HepG2 (cell line): ENCODE data around the gene SND1. TPM values are rescaled to one million over a fixed set of nuclear protein-coding genes. Genes with fewer than 3 reads are reported as not detected.

ENCODE experiments used
- ATAC-seq: fragments of 200-7000 bp; cut with Tn5 transposase; 3 replicates; pipeline ENCODE4 v1.9.1; 2020; ENCODE audit warnings: mild to moderate bottlenecking, moderate library complexity
- BruUV-seq: library from RNA; stranded (reverse); fragments of 400-500 nt; replicated peaks from 2 replicates; lab custom pipeline; 2021; lab: Mats Ljungman, UMichigan
- CTCF ChIA-PET: fragments of 300-600 bp; formaldehyde crosslinking; extraction: SDS; loops from one replicate; lab custom pipeline; 2021; ENCODE audit warnings: low total read pairs, inconsistent platforms, low intra/inter-chr PET ratio; lab: Yijun Ruan, JAX
- POLR2A ChIA-PET: fragments of 350-600 bp; sonication (Branson Sonifier 250); formaldehyde crosslinking; loops from one replicate; lab custom pipeline; 2020; ENCODE audit warnings: antibody characterized with exemption, inconsistent platforms; lab: Yijun Ruan, JAX
- DNase-seq: peaks from one replicate; pipeline ENCODE4 v3.0.0-alpha.2; 2015; ENCODE audit warnings: low spot score
- FAIRE-seq: peaks from 3 replicates; lab custom pipeline; 2011; peaks lifted over from hg19 to GRCh38; lab: Jason Lieb, UNC
- H2AFZ ChIP-seq: one replicate; pipeline ENCODE4 v1.6.1; 2011; ENCODE audit warnings: low read length, inconsistent platforms
- H3K27ac ChIP-seq: fragments of 300-600 bp; 3 replicates; pipeline ENCODE4 v1.8.0; 2011; ENCODE audit warnings: mixed run types, mild to moderate bottlenecking, mixed read lengths, low read length, inconsistent platforms; ENCODE audit not compliant: insufficient read depth; ENCODE audit errors: extremely low read length
- H3K27me3 ChIP-seq, 2 experiments: fragments of 200-600 bp in 1 of 2; 2 replicates in 1 of 2; 3 replicates in 1 of 2; pipeline versions ENCODE4 v1.6.0 to v1.8.0; 2011; ENCODE audit warnings: low read length in 2 of 2, mild to moderate bottlenecking in 2 of 2, moderate library complexity in 2 of 2, inconsistent platforms in 1 of 2; ENCODE audit not compliant: insufficient read depth in 2 of 2, control insufficient read depth in 1 of 2
- H3K36me3 ChIP-seq, 2 experiments: fragments of 200-600 bp in 1 of 2; replicated peaks in 1 of 2; 2 replicates in 1 of 2; 3 replicates in 1 of 2; pipeline versions ENCODE4 v1.5.1 to v1.8.0; 2011; ENCODE audit warnings: low read length in 2 of 2, inconsistent platforms in 1 of 2; ENCODE audit not compliant: insufficient read depth in 2 of 2, control insufficient read depth in 1 of 2
- H3K4me1 ChIP-seq: 2 replicates; pipeline ENCODE4 v1.5.1; 2012; ENCODE audit warnings: low read length, inconsistent platforms; ENCODE audit not compliant: insufficient read depth
- H3K4me2 ChIP-seq: 2 replicates; pipeline ENCODE4 v1.6.0; 2011; ENCODE audit warnings: low read depth, low read length, inconsistent platforms
- H3K4me3 ChIP-seq, 3 experiments: fragments of 200-600 bp in 1 of 3; sonication (generic), shearing (Covaris generic) in 1 of 3; replicated peaks in 1 of 3; 2 replicates each; pipeline ENCODE4 v1.5.1; 2011 to 2016; ENCODE audit warnings: low read length in 3 of 3, inconsistent platforms in 2 of 3, low read depth in 2 of 3, mild to moderate bottlenecking in 2 of 3, control low read depth in 1 of 3, mixed read lengths in 1 of 3; ENCODE audit not compliant: insufficient read depth in 1 of 3
- H3K79me2 ChIP-seq: one replicate; pipeline ENCODE4 v1.6.1; 2011; ENCODE audit warnings: low read length, inconsistent platforms; ENCODE audit not compliant: insufficient read depth
- H3K9ac ChIP-seq: 2 replicates; pipeline ENCODE4 v1.6.0; 2011; ENCODE audit warnings: mild to moderate bottlenecking, low read depth, low read length, inconsistent platforms; ENCODE audit not compliant: insufficient read depth
- H3K9me3 ChIP-seq: 2 replicates; pipeline ENCODE4 v1.5.1; 2012; ENCODE audit warnings: mild to moderate bottlenecking, low read length
- H4K20me1 ChIP-seq: 2 replicates; pipeline ENCODE4 v1.6.0; 2011; ENCODE audit warnings: inconsistent platforms, mild to moderate bottlenecking, low read length, moderate library complexity; ENCODE audit not compliant: insufficient read depth
- BHLHE40 ChIP-seq: IDR thresholded peaks from 2 replicates; pipeline ENCODE4 v1.6.1; 2011; ENCODE audit warnings: low read length, improper control_type of control experiment
- CTCF ChIP-seq: sonication (generic); formaldehyde crosslinking; IDR thresholded peaks from 2 replicates; pipeline ENCODE4 v1.5.0; 2020; ENCODE audit warnings: mild to moderate bottlenecking, missing genetic modification reagents, moderate library complexity
- FOXA1 ChIP-seq, 2 experiments: fragments of 450-650 bp in 1 of 2; sonication (generic) in 1 of 2; formaldehyde crosslinking in 1 of 2; IDR thresholded peaks; 2 replicates each; pipeline versions ENCODE4 v1.4.0 to v1.6.1; 2016 to 2020; ENCODE audit warnings: missing genetic modification reagents in 1 of 2
- FOXP1 ChIP-seq, 2 experiments: fragments of 450-650 bp in 1 of 2; IDR thresholded peaks; 2 replicates each; pipeline ENCODE4 v1.6.1; 2017 to 2018; ENCODE audit warnings: antibody characterized with exemption in 1 of 2
- HNRNPL ChIP-seq: fragments of 200-400 bp; formaldehyde crosslinking; IDR thresholded peaks from 2 replicates; pipeline ENCODE4 v1.6.1; 2017; ENCODE audit warnings: mild to moderate bottlenecking, low read depth, low read length
- NAIF1 ChIP-seq: sonication (generic); formaldehyde crosslinking; IDR thresholded peaks from 2 replicates; pipeline ENCODE4 v1.5.0; 2020; ENCODE audit warnings: mild to moderate bottlenecking, missing genetic modification reagents, borderline replicate concordance
- RNF2 ChIP-seq: fragments of 450-650 bp; conservative IDR thresholded peaks from 2 replicates; pipeline ENCODE4 v1.6.1; 2016; ENCODE audit warnings: low read depth
- WGBS: methylation state at CpG from one replicate; pipeline ENCODE4 v1.1.6; 2017; ENCODE audit warnings: low lambda C conversion rate; 5-methylcytosine and 5-hydroxymethylcytosine counted together
- in situ Hi-C: cut with HindIII; loops from 2 replicates; pipeline ENCODE4 v1.10.0; 2017; ENCODE audit warnings: low pct_unique_long_range_greater_than_20kb; ENCODE audit not compliant: extremely low pct_ligation_motif_present
- intact Hi-C: fragments of 100-400 bp; cut with micrococcal nuclease; formaldehyde crosslinking; loops from one replicate; pipeline ENCODE4 v1.10.0; 2022; ENCODE audit not compliant: unreplicated experiment
- polyA plus RNA-seq, 8 experiments: library from polyadenylated mRNA; depleted of rRNA in 3 of 8; stranded (reverse) in 7 of 8; unstranded in 1 of 8; fragments of >200 nt; fragmentation: Illumina TruSeq in 4 of 8; extraction: Trizol in 4 of 8; gene quantifications; 2 replicates each; pipeline versions ENCODE4 v1.2.1 to v1.2.3, GENCODE V29; 2011 to 2016; ENCODE audit warnings: low read depth in 4 of 8, missing spikeins in 1 of 8, mixed read lengths in 1 of 8; ENCODE audit not compliant: insufficient read depth in 1 of 8
- total RNA-seq, 5 experiments: library from RNA; depleted of rRNA; stranded (reverse); fragments of >200 nt; fragmentation: Illumina TruSeq; extraction: Trizol; gene quantifications; 2 replicates each; pipeline ENCODE4 v1.2.3, GENCODE V29; 2016; ENCODE audit warnings: low read depth in 1 of 5

The SND1 gene
- total and polyA plus RNA-seq, 2 of the 13 experiments (the other 11 are each of a cell fraction or from before 2014, with no cell fraction given): 110 to 182 TPM

GRCh38 chr7:128137181-128137580 lies 485.2 kb downstream of the SND1 start:
- Histone ChIP-seq H3K9ac (no peak overlapping the region), H3K36me3 (no peaks in the 10 kb centered on the region), H3K9me3 (no peaks in the 10 kb centered on the region), H4K20me1 (no peaks in the 10 kb centered on the region), H3K27me3 (peaks cover 2 to 48% of the 10 kb centered on the region in 2 experiments; a peak in 4 of 5 replicates), H2AFZ (no peak overlapping the region), H3K4me3 (no peak overlapping the region), H3K4me1 (peaks cover 14% of the 10 kb centered on the region), H3K4me2 (peak overlapping the region; percentile 12; the same call in 1 of the 2 replicates), H3K27ac (no peak overlapping the region), H3K79me2 (no peaks in the 10 kb centered on the region)
- WGBS: 1% methylated on average over 6 of the region's 9 CpGs
- DNase-seq (peak; percentile 34), ATAC-seq (peak; percentile 49), FAIRE-seq (no peak)
- intact Hi-C loops: no loop called here
- peak; percentile 63; the same call in 1 of the 2 replicates for TF ChIP-seq RNF2
- TF ChIP-seq HNRNPL: 0 out of 2 replicates have a peak, but pooled peaks have one; percentile 25
- no peak for TF ChIP-seq NAIF1 (CRISPR knock-in tag)
- TF ChIP-seq FOXA1 (IDR thresholded peaks at IDR 0.05): no peak
- TF ChIP-seq FOXA1 (CRISPR knock-in tag; IDR thresholded peaks at IDR 0.05): 0 out of 2 replicates have a peak, but pooled peaks have one; percentile 17
- TF ChIP-seq FOXP1 (IDR thresholded peaks at IDR 0.05): no peak
- TF ChIP-seq FOXP1 (CRISPR knock-in tag; IDR thresholded peaks at IDR 0.05): 0 out of 2 replicates have a peak, but pooled peaks have one; percentile 7
- TF ChIP-seq BHLHE40: peak; percentile 96
- TF ChIP-seq CTCF (CRISPR knock-in tag): no peak
- POLR2A ChIA-PET: no interaction called here
- CTCF ChIA-PET: interaction anchor here (3.3 kb wide), 1 partner anchor 72 kb away, joined by 36 read pairs; no protein-coding TSS in a partner anchor
- no TSS peak for BruUV-seq
- in situ Hi-C loops: loop anchor here (5.0 kb wide), 1 partner anchor 70 kb away; no protein-coding TSS in a partner anchor
